Right ventricle myocardium inferior (tissue), 1 donor: ENCODE results near the gene SLC16A12. TPM values are rescaled to one million over a fixed set of nuclear protein-coding genes. Genes with fewer than 3 reads are reported as not detected.

Experiments
- ATAC-seq: fragments of 200-7000 bp; cut with Tn5 transposase; one replicate; pipeline ENCODE4 v1.9.1; 2020; ENCODE audit warnings: mild to moderate bottlenecking, moderate library complexity
- DNase-seq: peaks from one replicate; pipeline ENCODE4 v3.0.0; 2021; ENCODE audit errors: missing footprints
- intact Hi-C: fragments of 100-400 bp; cut with DNase I; formaldehyde crosslinking; loops from one replicate; pipeline ENCODE4 v1.11.0; 2022
- total RNA-seq: library from RNA; stranded (reverse); fragmentation: NEBNext Ultra II Directional; extraction: Animal tissue kit (Norgen Biotek cat#: 25700); gene quantifications from one replicate; pipeline ENCODE4 v1.2.1, GENCODE V29; 2021
- donor health status: DM: no; HTN: yes; CAD: no; lungs with severe emphysema.

Gene SLC16A12
- total RNA-seq, 1 donor from 2014 or later: 1.1 TPM

DNA sequence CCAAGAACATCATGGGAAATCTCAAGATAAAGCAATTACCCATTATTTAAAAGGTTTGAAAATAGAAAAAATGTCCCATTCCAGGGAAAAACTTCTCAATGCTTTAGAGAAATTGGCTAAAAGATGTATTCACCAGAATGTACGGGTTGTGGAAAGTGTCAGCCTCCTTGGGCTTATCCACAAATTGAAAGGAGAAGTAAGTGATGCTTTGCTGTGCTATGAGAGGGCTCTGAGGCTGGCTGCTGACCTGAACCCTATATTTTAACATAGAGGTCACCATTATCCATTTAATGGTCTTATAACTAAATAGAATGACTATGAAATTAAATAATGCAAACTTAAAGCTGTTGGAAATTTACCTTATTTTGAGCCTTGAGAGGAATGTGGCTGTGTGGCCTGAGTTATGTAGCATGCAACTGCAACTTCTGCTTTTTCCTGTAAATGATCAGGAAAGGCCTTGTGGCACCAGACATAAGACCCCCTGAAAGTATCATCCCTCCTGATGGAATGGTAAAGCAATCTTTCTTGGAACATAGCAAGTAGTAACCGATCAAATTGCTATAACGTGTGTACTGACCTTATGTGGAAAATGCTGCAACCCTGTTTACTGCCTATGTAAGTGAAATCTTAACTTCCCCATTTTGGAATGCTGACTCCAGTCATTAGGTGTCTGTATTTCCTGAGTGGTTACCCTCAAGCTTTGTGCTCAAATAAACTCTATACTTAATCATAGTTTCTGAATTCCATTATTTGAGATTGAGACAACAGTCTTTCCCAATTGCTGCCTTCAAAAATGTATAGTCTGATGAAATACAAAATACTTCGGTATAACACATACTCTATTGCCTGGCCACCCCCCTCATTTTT lies 150.7 kb downstream of the SLC16A12 start:
- intact Hi-C loops: no loop called here
- peak; percentile 67 for ATAC-seq

DNA sequence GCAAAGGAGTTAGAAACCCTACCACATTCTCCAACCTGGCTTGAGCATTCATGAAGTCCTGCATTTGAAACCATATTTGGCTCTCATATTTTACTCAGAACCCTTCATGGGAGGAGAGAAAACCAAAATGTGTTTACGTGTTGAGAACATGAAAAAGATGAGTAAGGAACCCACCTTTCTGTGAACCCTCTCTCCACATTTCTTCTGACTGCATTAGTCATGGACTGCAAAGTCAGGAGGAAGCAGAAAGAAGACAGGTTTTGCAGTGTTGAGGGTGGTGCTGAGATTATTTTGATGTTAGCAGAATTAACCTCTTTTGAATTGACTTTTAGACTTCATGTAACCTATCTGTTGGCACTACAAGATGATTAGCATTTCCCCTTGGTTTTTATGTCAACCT lies 152.6 kb downstream of the SLC16A12 start:
- intact Hi-C loops: no loop called here
- DNase-seq (no peak), ATAC-seq (no peak)

More for the DNA sequence above, 150.7 kb downstream of the SLC16A12 start:
- DNase-seq: no peak

Other genes with a start within 250 kb of the SLC16A12 start
- gene IFIT2, start 233.5 kb downstream of the SLC16A12 start, total RNA-seq: 4.2 TPM
- 7.0 TPM for gene IFIT3, start 207.6 kb downstream of the SLC16A12 start, total RNA-seq
- not detected for gene IFIT1B, start 157.5 kb downstream of the SLC16A12 start, total RNA-seq
- 36.0 TPM for gene IFIT1, start 143.0 kb downstream of the SLC16A12 start, total RNA-seq
- gene IFIT5, start 121.0 kb downstream of the SLC16A12 start, total RNA-seq: 8.2 TPM
- 19.0 TPM for gene PANK1, start 109.6 kb upstream of the SLC16A12 start, total RNA-seq
- 3.0 TPM for gene KIF20B, start 166.0 kb upstream of the SLC16A12 start, total RNA-seq